ENCODE data around the gene WDR75. TPM values are rescaled to one million over a fixed set of nuclear protein-coding genes. Genes with fewer than 3 reads are reported as not detected.

Gene WDR75
- total and polyA plus RNA-seq, 9 of the 15 experiments (the other 6 are each of a cell fraction or from before 2014, with no cell fraction given): 50.9 to 111 (median 76.4) TPM

DNA sequence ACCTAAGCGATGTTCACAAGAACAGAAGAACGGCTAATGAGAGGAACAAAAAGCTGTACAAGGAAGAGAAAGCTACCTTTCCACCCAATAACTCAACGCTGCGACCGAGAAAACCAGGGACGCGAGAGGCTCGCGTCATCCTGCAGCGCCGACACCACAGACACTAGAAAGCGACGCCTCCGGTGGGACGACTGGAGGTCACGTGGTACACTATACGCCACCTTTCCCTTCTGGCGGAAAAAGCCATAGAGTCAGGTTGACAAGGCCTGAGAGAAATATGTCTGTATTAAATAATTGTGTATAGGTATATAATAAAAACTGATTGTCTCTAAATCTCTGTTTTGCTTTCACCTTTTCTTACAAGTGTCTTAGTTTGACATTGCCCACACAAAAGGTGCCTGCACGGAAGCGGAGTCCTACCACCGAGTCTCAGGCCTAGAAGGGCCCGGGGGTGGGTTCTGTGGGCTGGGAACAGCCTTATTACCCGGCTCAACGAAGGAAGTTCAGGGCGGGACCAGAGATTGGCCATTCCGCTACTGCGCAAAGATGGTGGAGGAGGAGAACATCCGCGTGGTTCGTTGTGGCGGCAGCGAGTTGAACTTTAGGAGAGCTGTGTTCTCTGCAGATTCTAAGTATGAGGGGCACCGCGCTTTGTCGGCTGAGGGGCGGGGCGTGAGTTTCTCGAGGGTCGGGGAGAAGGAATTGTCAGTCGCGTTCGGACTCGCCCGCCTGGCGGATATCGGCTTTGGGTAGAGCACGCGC, at the start of gene WDR75 (continued):
- TF ChIP-seq ZNF121 (CRISPR knock-in tag; conservative IDR thresholded peaks at IDR 0.05): no peak
- TF ChIP-seq ETS2 (tag; IDR thresholded peaks at IDR 0.05; ENCODE audit: borderline replicate concordance, poor library complexity, severe bottlenecking): no peak
- peak; percentile 78 for TF ChIP-seq HCFC1 (IDR thresholded peaks at IDR 0.05; ENCODE audit: low read depth, low read length)
- TF ChIP-seq ZNF324 (CRISPR knock-in tag; IDR thresholded peaks at IDR 0.05): no peak
- no peak for TF ChIP-seq NFE2L1 (tag; IDR thresholded peaks at IDR 0.05; ENCODE audit: borderline replicate concordance, low read depth)
- no peak for TF ChIP-seq MTA3 (IDR thresholded peaks at IDR 0.05; ENCODE audit: borderline replicate concordance)
- peak; percentile 57 for TF ChIP-seq NBN (IDR thresholded peaks at IDR 0.05; ENCODE audit: low read depth)
- TF ChIP-seq KDM2B (CRISPR knock-in tag; IDR thresholded peaks at IDR 0.05): no peak
- TF ChIP-seq CC2D1A (IDR thresholded peaks at IDR 0.05): no peak; the same call in 1 of the 2 replicates
- no peak for TF ChIP-seq ZNF277 (CRISPR knock-in tag; IDR thresholded peaks at IDR 0.05; ENCODE audit: borderline replicate concordance)
- peak; percentile 74; the same call in 1 of the 2 replicates for TF ChIP-seq PHF8 (IDR thresholded peaks at IDR 0.05; ENCODE audit: borderline replicate concordance, low read length)
- no peak for TF ChIP-seq SPI1 (IDR thresholded peaks at IDR 0.05; ENCODE audit: borderline replicate concordance, low read depth, low read length)
- peak; percentile 83 to 88 for TF ChIP-seq FOXK2 (conservative IDR thresholded peaks at IDR 0.05 in 1 of 2, IDR thresholded peaks at IDR 0.05 in 1 of 2; ENCODE audit: low read depth in 2 of 2)
- no peak for TF ChIP-seq ZNF133 (CRISPR knock-in tag; IDR thresholded peaks at IDR 0.05)
- no peak for TF ChIP-seq GATAD2A (IDR thresholded peaks at IDR 0.05)
- TF ChIP-seq KLF13 (tag; IDR thresholded peaks at IDR 0.05; ENCODE audit: borderline replicate concordance, low read depth): no peak
- TF ChIP-seq ZFPM2 (CRISPR knock-in tag; IDR thresholded peaks at IDR 0.05): no peak
- no peak for TF ChIP-seq PHF21A (IDR thresholded peaks at IDR 0.05; ENCODE audit: borderline replicate concordance, low read depth)
- no peak for TF ChIP-seq FOXK1 (CRISPR knock-in tag; IDR thresholded peaks at IDR 0.05; ENCODE audit: borderline replicate concordance)
- TF ChIP-seq CBX1 (IDR thresholded peaks at IDR 0.05; ENCODE audit: low read depth): no peak
- TF ChIP-seq ZNF23 (CRISPR knock-in tag; IDR thresholded peaks at IDR 0.05): no peak
- no peak for TF ChIP-seq ZBED1 (IDR thresholded peaks at IDR 0.05)
- TF ChIP-seq, protein P1, sequence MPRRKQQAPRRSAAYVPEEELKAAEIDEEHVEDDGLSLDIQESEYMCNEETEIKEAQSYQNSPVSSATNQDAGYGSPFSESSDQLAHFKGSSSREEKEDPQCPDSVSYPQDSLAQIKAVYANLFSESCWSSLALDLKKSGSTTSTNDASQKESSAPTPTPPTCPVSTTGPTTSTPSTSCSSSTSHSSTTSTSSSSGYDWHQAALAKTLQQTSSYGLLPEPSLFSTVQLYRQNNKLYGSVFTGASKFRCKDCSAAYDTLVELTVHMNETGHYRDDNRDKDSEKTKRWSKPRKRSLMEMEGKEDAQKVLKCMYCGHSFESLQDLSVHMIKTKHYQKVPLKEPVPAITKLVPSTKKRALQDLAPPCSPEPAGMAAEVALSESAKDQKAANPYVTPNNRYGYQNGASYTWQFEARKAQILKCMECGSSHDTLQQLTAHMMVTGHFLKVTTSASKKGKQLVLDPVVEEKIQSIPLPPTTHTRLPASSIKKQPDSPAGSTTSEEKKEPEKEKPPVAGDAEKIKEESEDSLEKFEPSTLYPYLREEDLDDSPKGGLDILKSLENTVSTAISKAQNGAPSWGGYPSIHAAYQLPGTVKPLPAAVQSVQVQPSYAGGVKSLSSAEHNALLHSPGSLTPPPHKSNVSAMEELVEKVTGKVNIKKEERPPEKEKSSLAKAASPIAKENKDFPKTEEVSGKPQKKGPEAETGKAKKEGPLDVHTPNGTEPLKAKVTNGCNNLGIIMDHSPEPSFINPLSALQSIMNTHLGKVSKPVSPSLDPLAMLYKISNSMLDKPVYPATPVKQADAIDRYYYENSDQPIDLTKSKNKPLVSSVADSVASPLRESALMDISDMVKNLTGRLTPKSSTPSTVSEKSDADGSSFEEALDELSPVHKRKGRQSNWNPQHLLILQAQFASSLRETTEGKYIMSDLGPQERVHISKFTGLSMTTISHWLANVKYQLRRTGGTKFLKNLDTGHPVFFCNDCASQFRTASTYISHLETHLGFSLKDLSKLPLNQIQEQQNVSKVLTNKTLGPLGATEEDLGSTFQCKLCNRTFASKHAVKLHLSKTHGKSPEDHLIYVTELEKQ (CRISPR knock-in tag; IDR thresholded peaks at IDR 0.05): no peak
- peak; percentile 40 for TF ChIP-seq TEAD4 (IDR thresholded peaks at IDR 0.05; ENCODE audit: low read length)
- no peak for TF ChIP-seq TEAD4 (CRISPR knock-in tag; IDR thresholded peaks at IDR 0.05; ENCODE audit: borderline replicate concordance)
- peak; percentile 35 to 53; a peak in 3 of 4 replicates for TF ChIP-seq NRF1 (conservative IDR thresholded peaks at IDR 0.05 in 1 of 2, IDR thresholded peaks at IDR 0.05 in 1 of 2)
